Inflammatory macrophage treated with lipopolysaccharide for 1 hour (primary cell): ENCODE results near the gene OR8B2.
"Not testable (repeated sequence)": the region's sequence is repeated elsewhere in the genome, so short reads cannot be mapped to it uniquely, and the experiment has no call there.

Experiments used
- DNase-seq, 2 donors: peaks; one replicate each; pipeline ENCODE4 v3.0.0-alpha.2; 2020 to 2022

Gene OR8B2, protein sequence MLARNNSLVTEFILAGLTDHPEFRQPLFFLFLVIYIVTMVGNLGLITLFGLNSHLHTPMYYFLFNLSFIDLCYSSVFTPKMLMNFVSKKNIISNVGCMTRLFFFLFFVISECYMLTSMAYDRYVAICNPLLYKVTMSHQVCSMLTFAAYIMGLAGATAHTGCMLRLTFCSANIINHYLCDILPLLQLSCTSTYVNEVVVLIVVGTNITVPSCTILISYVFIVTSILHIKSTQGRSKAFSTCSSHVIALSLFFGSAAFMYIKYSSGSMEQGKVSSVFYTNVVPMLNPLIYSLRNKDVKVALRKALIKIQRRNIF

DNA sequence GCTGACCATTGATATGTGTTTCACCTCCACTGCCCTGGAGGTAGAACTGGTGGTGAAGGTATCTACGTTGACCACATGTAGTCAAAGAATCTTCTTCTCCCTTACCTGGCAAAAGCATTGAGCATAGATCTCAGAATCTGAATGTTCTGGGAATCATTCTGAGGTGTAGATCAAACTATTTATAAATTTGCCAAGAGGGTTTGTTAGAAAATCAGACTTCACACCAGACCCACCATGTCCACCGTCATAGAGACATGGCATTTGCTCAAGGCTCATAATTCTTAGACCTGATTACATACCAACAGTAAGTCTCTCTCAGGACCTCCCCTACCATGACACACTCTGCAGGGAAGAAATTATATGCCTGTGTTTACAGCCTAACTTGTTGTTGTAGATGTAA lies at the start of gene OR8B2:
Gene OR8B2, minus strand, starts transcription at position 101 of the 400 bp plus-strand sequence. CDS start 1,156 bp downstream, outside the sequence.
- DNase-seq: no peak

DNA sequence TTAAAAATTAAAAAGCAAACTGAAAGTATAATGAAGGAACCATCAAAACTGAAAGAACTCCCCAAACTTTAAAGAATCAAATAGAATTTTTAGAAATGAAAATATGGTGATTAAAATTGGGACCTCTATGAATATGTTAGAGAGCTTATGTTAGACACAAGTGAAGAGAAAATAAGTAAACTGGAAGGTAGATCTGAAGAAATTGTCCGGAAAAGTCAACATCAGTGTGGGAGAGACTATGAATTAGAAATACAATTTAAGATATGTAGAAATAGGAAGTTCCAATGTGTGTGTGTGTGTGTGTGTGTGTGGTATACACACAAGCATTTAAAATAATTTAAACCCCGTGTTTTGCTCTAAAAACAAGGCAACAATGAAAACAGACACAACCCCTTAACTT lies 45.3 kb upstream of the OR8B2 start:
- no peak for DNase-seq

DNA sequence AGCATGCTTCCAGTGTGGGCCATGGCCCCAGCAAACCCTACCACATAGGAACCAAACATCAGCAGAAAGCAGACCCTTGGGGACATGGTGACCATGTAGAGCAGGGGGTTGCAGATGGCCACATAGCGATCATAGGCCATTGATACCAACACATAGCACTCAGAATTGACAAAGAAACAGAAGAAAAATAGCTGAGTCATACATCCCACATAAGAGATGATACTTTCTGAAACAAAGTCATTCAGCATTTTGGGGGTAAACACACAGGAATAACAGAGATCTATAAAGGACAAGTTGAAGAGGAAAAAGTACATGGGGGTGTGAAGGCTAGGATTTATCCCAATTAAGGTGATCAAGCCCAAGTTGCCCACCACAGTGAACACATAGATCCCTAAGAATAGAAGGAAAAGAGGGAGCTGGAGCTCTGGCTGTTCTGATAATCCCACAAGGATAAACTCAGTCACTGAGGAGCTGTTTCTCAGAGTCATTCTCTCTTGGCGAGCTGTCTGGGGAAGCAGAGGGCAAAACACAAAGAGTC lies 40.2 kb upstream of the OR8B2 start, which contains the start of gene OR8B4:
Gene OR8B4, minus strand, starts transcription at position 488 of the 538 bp plus-strand sequence. Its CDS starts 0 bp downstream, at position 488.
- DNase-seq: no peak

DNA sequence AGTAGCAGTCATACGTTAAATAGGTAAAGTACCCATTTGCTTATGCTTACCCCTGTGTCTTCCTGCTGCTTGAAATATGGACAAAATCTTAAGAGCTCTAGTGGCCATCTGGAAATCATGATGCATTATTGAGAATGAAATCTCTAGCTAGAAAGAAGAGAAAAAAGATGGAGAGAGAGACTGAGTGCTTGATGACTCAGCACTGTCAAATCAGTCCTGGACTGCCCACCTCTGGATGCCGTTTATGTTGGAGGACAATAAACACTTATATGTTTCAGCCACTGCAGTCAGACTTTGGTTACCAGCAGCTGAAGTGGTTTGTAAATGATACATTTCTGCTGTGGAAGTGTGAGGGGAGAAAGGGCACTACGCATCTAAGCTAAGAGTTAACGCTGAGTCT lies 36.7 kb upstream of the OR8B2 start:
- no peak for DNase-seq

DNA sequence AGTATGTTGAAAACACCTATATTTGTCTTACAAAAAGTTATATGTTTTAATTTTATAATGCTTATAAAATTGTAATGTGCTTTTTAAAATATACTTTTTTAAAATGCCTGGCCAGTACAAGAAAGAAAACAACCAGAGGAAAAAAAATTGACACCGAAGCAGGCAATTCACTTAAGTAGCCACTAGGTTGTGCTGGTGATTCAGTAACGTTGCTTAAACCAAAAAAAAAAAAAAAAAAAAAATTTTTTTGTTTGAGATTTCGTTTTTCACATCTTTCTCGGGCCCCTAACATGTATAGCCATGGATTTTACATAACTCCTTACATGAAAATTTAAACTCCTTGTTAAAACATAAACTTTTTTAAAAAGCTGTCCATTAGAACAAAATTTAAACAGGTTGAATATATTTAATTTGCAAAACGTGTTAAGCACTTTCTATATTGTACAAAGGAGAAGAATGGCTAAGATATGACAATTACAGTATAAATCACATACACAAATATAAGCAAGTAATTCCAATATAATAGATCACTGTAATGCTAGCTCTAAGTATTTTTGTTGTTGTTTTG lies 31.1 kb upstream of the OR8B2 start:
- peak; percentile 14 to 33 for DNase-seq

DNA sequence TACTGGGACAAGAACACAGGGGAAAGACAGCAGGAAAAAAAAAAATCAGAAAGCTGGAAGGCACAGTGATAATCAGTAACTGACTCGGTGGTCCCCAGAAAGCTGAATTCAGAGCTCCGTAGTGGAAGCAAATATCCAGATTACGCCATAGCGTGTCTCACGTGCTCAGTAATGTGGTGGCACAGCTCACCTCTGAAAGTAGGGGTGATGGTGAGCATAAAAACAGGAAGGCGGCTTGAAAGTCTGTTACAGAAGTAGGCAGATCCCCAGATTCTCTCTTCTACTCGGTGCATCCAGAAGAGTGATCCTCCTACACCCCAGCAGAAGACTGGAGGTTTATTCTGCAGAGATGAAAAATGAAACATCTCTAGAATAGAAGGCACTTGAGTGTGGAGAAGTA lies 25.6 kb upstream of the OR8B2 start:
- DNase-seq: no peak

DNA sequence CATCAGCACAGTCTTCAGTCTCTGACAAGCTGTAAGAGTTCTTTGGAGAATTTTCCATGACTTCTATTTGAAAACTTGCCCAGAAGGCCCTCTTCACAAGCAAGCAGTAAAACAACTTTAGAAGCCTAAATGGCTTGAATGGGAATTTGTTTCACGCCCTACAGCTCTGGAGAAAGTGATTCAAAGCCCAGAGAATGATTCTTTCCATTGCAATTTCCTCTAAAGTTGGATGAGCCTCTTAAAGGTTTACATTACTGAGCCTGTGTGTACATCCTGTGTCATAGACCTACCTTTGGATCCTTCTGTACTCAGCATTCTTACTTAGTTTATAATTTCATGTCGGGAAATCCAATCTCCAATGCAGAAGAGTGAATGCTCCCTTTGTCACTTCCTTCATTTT lies 21.3 kb upstream of the OR8B2 start:
- no peak for DNase-seq

DNA sequence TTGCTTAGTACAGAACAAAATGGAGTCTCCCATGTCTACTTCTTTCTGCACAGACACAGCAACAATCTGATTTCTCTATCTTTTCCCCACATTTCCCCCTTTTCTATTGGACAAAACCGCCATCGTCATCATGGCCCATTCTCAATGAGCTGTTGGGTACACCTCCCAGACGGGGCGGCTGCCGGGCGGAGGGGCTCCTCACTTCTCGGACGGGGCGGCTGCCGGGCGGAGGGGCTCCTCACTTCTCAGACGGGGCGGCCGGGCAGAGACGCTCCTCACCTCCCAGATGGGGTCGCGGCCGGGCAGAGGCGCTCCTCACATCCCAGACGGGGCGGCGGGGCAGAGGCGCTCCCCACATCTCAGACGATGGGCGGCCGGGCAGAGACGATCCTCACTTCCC lies 18.9 kb upstream of the OR8B2 start:
- not testable (repeated sequence) for DNase-seq

DNA sequence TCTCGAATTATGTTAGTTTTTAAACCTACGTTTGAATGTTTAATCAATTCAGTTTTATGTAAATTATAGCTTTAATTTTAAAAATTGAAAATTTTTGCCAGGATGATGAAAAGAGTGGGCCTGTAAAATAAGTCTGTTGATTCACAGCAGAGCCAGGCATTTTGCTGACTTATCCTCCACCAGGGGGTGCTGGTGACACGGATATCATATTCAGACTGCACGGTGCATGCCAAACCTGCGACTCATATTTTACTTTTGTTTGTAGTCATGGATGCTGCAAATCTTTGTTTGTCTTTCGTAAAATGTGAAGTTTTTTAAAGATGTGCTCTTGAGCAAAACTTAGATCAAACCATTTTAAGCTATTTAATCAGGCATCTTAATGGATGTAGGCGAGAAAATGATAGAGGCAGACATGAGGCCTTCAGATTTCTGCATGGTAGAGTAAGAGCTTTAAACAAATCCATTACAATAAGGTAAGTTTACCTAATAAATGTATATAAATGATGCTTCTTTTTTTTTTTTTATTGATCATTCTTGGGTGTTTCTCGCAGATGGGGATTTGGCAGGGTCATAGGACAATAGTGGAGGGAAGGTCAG lies 18.1 kb upstream of the OR8B2 start:
- peak; percentile 33 to 83 for DNase-seq

DNA sequence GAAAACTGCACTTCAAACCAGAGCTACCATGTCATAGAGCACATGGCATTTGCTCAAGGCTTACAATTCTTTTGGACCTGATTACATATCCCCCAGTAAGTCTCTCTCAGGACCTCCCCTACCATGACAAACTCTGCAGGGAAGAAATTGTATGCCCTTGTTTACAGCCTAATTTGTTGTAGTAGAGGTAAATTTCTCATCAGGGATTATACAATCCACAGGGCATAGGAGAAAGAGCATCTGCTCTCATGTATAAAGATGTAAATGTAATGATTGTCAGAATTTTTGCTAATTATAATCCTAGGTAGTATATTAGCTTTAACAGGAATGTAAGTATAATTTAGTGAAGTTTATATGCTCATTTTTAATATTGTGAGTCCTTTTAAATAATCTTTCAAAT lies 14.6 kb upstream of the OR8B2 start, which contains the start of gene OR8B3:
Gene OR8B3, minus strand, starts transcription at position 101 of the 400 bp plus-strand sequence. CDS start 1,673 bp downstream, outside the sequence.
- DNase-seq: no peak

DNA sequence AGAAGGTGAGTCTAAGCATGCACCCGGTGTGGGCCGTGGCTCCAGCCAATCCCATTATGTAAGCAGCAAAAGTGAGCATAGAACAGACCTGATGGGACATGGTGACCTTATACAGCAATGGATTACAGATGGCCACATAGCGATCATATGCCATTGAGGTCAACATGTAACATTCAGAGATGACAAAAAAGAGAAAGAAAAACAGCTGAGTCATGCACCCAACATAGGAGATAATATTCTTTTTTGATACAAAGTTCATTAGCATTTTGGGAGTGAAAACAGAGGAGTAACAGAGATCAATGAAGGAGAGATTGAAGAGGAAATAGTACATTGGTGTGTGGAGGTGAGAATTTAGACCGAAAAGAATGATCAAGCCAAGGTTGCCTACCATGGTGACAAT lies 12.5 kb upstream of the OR8B2 start:
- DNase-seq: not testable (repeated sequence)

DNA sequence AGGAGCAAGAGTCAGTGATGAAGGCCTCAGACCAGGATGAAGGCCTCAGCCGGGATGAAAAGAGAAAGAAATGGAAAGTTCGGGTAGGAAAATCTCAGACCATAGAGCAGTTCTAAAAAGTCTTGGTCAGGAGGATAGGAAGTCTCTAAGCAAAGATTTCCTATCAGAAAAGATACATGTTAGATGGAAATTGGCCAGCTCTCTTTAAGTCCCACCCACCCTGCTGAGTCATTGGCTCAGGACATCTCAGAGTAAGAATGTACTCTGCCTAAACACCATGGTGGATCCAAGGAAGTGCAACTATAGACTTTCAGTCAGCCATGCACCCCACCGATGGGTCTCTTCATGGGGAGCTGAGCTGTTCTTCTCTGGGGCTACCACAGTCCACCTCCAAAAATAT lies 10.1 kb upstream of the OR8B2 start:
- no peak for DNase-seq

DNA sequence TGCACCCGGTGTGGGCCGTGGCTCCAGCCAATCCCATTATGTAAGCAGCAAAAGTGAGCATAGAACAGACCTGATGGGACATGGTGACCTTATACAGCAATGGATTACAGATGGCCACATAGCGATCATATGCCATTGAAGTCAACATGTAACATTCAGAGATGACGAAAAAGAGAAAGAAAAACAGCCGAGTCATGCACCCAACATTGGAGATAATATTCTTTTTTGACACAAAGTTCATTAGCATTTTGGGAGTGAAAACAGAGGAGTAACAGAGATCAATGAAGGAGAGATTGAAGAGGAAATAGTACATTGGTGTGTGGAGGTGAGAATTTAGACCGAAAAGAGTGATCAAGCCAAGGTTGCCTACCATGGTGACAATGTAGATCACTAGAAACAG lies 1.4 kb downstream of the OR8B2 start:
- DNase-seq: not testable (repeated sequence)

DNA sequence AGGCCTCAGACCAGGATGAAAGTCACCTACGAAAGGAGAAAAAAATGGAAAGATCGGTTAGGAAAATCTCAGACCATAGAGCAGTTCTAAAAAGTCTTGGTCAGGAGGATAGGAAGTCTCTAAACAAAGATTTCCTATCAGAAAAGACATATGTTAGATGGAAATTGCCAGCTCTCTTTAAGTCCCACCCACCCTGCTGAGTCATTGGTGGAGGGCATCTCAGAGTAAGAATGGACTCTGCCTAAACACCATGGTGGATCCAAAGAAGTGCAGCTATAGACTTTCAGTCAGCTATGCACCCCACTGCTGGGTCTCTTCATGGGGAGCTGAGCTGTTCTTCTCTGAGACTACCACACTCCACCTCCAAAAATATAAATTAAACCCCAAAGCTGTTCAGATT lies 3.7 kb downstream of the OR8B2 start:
- DNase-seq: no peak

DNA sequence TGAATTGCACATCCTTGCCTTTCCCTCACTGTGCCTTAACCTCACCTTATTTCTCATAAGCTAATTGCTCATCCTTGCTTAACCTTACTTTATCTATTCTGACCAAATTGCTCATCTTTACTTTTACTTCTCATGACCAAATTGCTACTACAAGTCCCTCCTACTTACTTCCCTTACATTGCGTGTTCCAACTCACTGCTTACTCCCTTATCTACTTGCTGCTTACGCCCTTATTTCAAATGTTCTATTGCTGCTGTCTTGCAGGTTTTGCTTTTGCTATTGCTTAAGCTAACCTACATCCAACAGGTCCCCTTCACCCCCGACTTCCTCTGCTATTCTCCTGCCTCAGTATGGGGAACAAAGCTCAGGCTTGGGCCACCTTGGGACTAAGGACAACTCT lies 8.0 kb downstream of the OR8B2 start:
- no peak for DNase-seq

DNA sequence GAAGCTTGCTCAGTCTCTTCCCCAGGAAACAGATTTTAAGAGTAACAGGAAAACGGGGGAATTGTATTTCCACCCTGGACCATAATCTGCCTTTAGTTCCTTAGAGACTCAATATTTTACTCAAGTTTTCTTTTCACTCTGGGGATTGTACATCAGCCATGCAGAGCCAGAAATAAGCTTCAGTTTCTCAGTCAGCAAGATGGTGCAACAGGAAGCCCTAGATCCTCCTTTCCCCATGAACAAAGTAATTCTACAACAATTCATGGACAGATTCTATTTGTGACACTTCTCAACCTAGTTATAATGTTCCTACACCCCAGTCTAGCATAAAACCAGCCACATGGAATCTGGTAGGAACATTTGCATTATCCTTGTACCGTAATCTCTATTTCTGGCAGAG lies 24.7 kb downstream of the OR8B2 start:
- DNase-seq: peak in 1 of 2 donors; percentile 0

DNA sequence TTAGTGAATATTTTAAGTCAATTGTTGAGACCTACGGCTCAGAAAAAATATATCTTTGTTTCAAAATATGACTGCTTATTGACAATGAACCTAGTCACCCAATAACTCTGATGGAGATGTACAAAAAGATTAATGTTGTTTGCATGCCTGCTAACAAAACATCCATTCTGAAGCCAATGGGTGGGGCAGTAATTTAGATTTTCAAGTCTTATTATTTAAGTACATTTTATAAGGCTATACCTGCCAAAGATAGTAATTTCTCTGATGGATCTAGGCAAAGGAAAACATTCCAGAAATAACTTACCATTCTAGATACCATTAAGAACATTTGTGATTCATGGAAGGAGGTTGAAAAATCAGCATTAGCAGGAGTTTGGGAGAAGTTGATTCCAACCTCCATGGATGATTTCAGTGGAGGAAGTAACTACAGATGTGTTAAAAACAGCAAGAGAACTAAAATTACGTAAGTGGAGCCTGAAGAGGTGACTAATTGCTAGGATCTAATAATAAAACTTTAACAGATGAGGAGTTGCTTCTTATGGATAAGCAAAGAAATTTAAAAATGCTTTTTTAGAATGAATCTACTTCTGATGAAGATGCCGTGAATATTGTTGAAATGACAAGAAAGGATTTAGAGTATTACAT lies 37.9 kb downstream of the OR8B2 start:
- peak; percentile 26 for DNase-seq

DNA sequence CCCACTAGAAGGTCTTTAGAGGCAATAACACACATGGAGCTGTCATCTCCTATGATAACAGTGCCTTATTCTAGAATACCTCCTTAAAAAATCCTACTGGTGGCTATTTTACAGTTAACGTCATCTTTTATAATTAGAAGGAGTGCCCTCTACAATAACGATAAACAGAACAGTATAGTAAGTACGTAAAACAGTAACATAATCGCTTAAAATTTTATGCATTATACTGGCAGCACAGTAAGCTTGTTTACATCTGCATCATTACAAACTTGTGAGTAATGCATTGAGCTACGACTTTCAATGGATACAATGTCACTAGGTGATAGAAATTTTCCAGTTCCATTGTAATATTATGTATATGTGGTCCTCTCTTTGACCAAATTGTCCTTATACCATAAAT lies 40.0 kb downstream of the OR8B2 start:
- DNase-seq: no peak

DNA sequence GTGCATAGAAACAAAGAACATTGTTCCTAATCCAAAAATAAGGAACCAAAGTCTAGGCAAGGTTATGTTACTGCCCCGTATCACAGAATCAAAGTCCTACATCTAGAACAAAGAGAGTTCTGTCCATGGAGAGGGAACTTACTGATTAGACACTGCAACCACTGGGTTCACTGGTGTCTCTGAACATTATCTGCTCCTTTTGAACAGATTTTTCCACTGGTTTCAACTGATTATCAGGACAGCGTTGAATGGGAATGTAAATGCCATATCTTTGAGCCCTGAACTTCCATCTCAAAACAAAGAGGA lies 44.2 kb downstream of the OR8B2 start:
- DNase-seq: no peak

DNA sequence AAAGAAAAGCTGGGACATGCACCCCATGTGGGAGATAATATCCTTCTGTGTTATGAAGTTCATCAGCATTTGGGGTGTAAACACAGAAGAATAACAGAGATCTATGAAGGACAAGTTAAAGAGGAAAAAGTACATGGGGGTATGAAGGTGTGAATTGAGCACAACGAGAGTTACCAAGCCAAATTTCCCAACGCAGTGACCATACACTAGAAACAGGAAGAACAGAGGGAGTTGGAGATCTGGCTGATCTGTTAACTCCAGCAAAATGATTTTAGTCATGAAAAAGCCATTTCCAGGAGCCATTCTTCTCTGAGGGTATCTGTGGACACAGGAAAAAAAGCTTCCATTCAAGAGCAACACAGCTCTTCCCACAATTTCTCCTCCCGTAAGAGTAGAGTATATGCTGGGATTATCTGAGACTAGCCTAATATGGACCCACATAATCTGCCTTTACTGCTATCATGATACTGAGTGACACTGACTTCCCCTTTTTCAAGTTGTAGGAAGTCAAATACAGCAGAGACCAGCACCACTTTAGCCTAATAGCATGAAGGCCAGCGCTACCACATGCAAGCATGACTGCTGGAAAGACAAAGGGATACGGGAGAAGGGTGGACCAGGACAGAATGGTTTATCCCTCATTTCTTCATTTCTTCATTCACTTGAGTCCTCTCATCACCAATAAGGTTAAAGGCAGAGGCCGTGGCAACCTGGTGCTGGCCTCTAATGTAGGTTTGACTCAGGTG lies 44.7 kb downstream of the OR8B2 start:
- DNase-seq: peak in 1 of 2 donors; percentile 30
